ENCODE measurements around the gene LRCH1.

LRCH1 gene

DNA sequence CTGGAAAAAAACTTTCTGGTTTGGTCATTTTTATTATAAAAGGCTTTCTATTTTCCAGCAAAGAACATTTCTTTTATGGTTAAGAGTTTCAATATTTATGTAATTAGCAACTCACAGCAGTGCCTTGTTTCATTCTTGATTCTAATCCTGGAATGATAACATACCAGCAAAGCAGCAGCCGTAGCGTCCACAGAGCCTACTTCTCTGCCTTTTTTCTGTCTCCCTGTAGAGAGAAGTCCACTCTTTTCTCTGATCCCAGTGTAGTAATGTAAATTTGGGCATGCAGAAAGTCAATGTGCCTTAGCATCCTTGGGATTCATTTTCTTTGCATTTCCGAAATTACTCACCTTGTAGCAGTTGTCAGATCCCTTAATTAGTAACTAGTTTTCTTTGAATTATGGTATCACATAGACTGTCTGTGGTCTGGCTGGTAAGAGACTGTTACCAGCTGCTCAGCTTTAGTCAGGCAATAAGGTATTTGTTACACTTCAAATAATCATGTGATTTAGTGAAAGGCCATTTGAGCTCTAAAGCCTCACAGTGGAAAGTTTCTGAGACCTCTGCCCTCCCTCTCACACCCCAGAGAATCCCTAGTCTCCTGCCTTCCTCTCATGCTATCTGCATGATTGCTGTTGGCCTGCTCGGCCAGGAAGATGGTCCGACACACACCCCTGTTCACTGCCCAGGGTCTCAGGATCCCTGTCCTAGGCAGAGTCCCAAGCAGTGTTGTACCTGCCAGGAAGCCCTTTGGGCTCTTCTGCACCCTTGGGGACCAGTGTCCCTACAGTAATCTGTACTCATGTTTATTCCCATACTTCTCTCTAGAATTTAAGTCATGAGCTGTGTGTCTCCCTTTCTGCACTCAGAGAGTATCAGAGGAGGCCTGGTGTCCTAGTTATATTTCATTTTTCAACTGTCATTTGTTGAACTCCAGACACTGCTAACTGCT lies 86.3 kb downstream of the LRCH1 start:
- TF ChIP-seq, protein P1, sequence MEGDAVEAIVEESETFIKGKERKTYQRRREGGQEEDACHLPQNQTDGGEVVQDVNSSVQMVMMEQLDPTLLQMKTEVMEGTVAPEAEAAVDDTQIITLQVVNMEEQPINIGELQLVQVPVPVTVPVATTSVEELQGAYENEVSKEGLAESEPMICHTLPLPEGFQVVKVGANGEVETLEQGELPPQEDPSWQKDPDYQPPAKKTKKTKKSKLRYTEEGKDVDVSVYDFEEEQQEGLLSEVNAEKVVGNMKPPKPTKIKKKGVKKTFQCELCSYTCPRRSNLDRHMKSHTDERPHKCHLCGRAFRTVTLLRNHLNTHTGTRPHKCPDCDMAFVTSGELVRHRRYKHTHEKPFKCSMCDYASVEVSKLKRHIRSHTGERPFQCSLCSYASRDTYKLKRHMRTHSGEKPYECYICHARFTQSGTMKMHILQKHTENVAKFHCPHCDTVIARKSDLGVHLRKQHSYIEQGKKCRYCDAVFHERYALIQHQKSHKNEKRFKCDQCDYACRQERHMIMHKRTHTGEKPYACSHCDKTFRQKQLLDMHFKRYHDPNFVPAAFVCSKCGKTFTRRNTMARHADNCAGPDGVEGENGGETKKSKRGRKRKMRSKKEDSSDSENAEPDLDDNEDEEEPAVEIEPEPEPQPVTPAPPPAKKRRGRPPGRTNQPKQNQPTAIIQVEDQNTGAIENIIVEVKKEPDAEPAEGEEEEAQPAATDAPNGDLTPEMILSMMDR (IDR thresholded peaks at IDR 0.05; ENCODE audit: low read depth, low read length, missing control alignments) = no peak
- no peak for DNase-seq (ENCODE audit: low read depth)
- H3K4me3 ChIP-seq (ENCODE audit: low read depth, low read length) = no peak overlapping the region

DNA sequence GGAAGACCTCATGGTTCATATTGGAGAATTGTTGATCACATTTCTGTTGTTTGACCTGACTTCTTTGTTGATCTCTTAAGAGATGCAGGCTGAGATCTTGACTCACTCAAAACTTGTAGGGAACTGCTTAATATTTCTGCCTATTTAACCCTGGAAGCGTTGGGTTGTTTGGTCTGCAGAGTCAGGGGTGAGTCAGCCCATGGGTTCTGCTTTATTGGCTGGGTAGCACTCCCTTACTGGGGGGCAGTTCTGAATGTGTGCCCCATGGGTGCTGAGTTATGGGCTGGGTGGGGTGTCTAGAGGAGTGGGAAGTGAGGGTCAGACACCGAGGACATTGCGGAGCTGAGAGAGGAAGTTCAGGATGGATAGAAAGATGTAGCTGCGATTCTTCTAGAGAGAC lies 87.9 kb downstream of the LRCH1 start:
- H3K4me3 ChIP-seq (ENCODE audit: low read depth, low read length) = no peak overlapping the region
- no peak for DNase-seq (ENCODE audit: low read depth)
- TF ChIP-seq, protein P1 (IDR thresholded peaks at IDR 0.05; ENCODE audit: low read depth, low read length, missing control alignments) = no peak

DNA sequence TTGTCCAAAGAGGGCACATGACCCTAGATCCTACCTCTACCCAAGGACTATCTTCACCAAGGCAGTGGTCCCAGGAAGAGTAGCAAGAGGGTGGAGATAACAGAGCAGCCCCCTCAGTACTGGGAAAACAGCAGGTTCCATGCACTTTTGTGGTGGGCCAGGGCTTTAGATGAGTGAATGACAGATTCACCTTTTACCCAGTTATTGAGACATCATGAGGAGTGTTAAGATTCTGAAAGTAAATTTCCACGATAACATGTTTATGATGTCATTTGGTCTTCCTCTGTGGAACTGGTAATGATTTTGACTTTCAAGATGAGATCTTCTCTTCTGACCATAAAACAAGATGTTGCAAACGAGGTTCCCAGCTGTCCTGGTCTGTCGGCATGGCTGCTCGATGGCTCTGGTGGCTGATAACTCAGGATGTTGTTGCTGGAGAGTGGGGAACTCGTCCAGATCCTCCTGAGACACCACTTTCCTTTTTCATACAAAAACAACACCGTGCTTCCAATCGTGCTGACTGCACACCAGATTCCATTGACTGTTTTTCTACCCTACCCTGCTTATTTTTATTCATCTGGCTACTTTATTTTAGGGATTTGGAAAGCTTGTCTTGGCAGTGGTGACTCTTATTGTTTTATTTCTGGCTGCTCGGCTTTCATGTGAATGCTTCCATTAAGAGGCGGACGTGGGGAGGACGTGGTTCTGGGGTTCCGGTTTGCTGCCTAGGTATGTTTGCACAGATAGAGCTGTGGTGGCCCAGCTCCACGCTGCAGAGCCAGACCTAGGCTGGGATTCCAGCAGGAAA lies 88.5 kb downstream of the LRCH1 start:
- no peak for DNase-seq (ENCODE audit: low read depth)
- no peak overlapping the region for H3K4me3 ChIP-seq (ENCODE audit: low read depth, low read length)
- TF ChIP-seq, protein P1 (IDR thresholded peaks at IDR 0.05; ENCODE audit: low read depth, low read length, missing control alignments) = no peak

DNA sequence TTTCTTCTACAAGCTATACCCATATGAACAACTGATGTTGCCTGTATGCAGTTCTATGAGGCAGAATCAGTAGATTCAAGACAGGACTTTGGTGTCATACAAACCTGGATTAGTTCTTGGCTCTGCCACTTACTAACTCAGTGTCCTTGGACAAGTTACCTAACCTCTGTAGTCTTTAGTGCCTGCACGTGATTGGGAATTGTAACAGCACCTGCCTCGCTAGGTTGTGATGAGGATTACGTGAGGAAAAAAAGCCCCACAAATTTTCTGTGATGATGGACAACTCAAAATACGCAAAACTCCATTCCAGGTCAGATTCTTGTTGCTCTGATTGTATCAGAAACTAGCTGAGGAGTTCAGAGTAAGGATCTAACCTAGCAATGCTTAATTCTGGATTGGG lies 89.3 kb downstream of the LRCH1 start:
- TF ChIP-seq, protein P1 (IDR thresholded peaks at IDR 0.05; ENCODE audit: low read depth, low read length, missing control alignments) = no peak
- no peak overlapping the region for H3K4me3 ChIP-seq (ENCODE audit: low read depth, low read length)
- DNase-seq (ENCODE audit: low read depth) = no peak

DNA sequence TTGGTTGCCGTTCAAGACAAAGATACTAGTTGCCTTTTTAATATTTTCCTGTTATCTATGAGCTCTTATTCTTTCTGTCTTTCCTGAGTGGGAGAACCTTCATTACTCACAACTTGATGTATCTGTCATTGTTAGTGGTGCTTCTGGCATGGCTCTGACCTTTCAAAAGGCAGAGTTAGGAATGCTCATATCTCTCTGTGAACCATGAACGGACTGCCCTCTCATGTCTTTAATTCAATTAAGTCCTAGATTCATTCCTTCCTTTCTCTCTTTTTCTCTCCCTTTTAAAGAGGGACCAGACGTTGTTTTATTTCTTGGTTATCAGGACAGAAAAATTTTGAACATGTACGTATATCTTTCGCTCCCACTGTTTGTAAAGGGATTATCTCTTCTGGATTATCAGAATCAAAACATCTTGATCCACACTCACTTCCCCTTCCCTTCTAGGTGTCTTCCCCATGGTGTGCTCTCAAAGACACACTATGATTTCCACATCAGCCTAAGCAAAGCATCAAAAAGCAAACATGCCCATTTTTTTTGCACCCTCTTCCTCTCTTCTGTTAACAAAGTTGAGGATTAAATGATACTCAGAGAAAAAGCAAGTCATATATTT lies 90.3 kb downstream of the LRCH1 start:
- no peak for DNase-seq (ENCODE audit: low read depth)
- TF ChIP-seq, protein P1 (IDR thresholded peaks at IDR 0.05; ENCODE audit: low read depth, low read length, missing control alignments) = no peak

DNA sequence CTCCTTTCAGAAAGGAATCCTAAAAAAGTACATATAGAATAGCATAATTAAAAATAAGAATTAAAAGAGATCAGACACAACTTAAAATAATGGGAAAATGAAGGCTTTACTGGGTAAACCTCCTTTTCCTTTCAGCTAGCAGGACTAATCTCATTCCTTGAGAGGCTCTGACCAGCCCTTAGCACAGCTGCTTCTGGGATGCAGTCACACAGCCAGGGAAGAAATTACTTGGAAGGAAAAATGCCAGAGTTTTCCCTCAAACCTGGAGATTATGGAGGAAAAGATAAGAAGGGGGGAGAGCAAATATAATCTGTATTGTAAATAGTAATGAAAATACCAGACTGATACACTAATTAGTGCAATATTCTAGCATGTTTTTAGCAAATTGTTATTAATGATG lies 91.8 kb downstream of the LRCH1 start:
- H3K4me3 ChIP-seq (ENCODE audit: low read depth, low read length) = no peak overlapping the region
- TF ChIP-seq, protein P1 (IDR thresholded peaks at IDR 0.05; ENCODE audit: low read depth, low read length, missing control alignments) = no peak
- DNase-seq (ENCODE audit: low read depth) = no peak

More for the DNA sequence above, 90.3 kb downstream of the LRCH1 start:
- no peak overlapping the region for H3K4me3 ChIP-seq (ENCODE audit: low read depth, low read length)

Measured in GM12864 (cell line).